Neutrophil (primary cell): Measurements from ENCODE around the gene C9orf153.

Experiments used
- H3K27ac ChIP-seq: fragments of 200-600 bp; sonication (generic); 2 replicates; pipeline ENCODE4 v1.5.1; 2016; ENCODE audit warnings: mild to moderate bottlenecking, moderate library complexity
- H3K27me3 ChIP-seq: fragments of 200-600 bp; sonication (generic); 2 replicates; pipeline ENCODE4 v1.6.0; 2016; ENCODE audit warnings: mild to moderate bottlenecking
- H3K36me3 ChIP-seq: fragments of 200-600 bp; sonication (generic); 2 replicates; pipeline ENCODE4 v1.5.1; 2017
- H3K4me1 ChIP-seq, 2 experiments: fragments of 200-600 bp in 1 of 2; sonication (generic) in 1 of 2; 1 replicate in 1 of 2; 2 replicates in 1 of 2; pipeline versions ENCODE4 v1.5.1 to v1.6.1; 2013 to 2016; ENCODE audit warnings: low read depth in 1 of 2, low read length in 1 of 2, mild to moderate bottlenecking in 1 of 2, moderate library complexity in 1 of 2; ENCODE audit not compliant: control insufficient read depth in 1 of 2, insufficient read depth in 1 of 2
- H3K4me3 ChIP-seq, 2 experiments: fragments of 200-600 bp in 1 of 2; sonication (generic) in 1 of 2; 1 replicate in 1 of 2; 2 replicates in 1 of 2; pipeline ENCODE4 v1.5.1; 2013 to 2016; ENCODE audit warnings: low read depth in 1 of 2, low read length in 1 of 2, mild to moderate bottlenecking in 1 of 2, moderate library complexity in 1 of 2
- H3K9me3 ChIP-seq: fragments of 200-600 bp; sonication (generic); 2 replicates; pipeline ENCODE4 v1.5.1; 2016
- CTCF ChIP-seq: fragments of 200-600 bp; sonication (generic); IDR thresholded peaks from 2 replicates; pipeline ENCODE4 v1.5.1; 2016; ENCODE audit warnings: antibody characterized with exemption

Gene C9orf153

DNA sequence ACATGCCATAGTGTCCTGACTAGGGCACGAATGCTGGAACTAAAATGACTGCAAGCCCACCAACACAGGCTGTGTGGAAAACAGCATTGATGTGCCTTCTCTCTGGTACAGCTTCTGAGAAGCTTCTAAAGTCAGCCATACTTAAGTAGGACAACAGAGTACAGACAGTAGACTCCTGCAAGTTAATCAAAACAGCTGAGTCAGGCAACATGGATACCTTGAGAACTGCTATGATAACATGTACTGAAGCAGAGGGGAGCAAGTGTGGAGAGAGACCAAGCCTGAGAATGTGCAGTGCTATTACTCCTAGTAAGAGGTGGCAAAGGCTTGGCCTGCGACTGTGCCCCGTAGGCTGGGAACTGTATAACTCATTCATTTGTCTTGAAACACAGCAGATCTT is 20.4 kb upstream of the C9orf153 start:
- no peak for TF ChIP-seq CTCF
- peaks cover 36 to 39% of the 10 kb centered on the region in 2 experiments for H3K4me1 ChIP-seq
- no peak overlapping the region for H3K27ac ChIP-seq
- no peaks in the 10 kb centered on the region for H3K9me3 ChIP-seq
- no peak overlapping the region for H3K4me3 ChIP-seq
- no peaks in the 10 kb centered on the region for H3K27me3 ChIP-seq
- H3K36me3 ChIP-seq, result peaks cover 3% of the 10 kb centered on the region

GRCh38 chr9:86277072-86277471 is 17.6 kb upstream of the C9orf153 start:
- Histone ChIP-seq H3K27me3 (no peaks in the 10 kb centered on the region), H3K27ac (peak overlapping the region; percentile 27), H3K36me3 (peaks cover 21% of the 10 kb centered on the region), H3K4me1 (peaks cover 14 to 18% of the 10 kb centered on the region in 2 experiments), H3K9me3 (no peaks in the 10 kb centered on the region), H3K4me3 (no peak overlapping the region)
- TF ChIP-seq CTCF, result no peak

- Histone ChIP-seq H3K27me3 (no peaks in the 10 kb centered on the region), H3K9me3 (no peaks in the 10 kb centered on the region), H3K27ac (no peak overlapping the region), H3K36me3 (peaks cover 31% of the 10 kb centered on the region), H3K4me1 (peaks cover 7 to 9% of the 10 kb centered on the region in 2 experiments), H3K4me3 (no peak overlapping the region)
- TF ChIP-seq CTCF, result no peak
Observed at GRCh38 chr9:86275962-86276361, 16.5 kb upstream of the C9orf153 start.

DNA sequence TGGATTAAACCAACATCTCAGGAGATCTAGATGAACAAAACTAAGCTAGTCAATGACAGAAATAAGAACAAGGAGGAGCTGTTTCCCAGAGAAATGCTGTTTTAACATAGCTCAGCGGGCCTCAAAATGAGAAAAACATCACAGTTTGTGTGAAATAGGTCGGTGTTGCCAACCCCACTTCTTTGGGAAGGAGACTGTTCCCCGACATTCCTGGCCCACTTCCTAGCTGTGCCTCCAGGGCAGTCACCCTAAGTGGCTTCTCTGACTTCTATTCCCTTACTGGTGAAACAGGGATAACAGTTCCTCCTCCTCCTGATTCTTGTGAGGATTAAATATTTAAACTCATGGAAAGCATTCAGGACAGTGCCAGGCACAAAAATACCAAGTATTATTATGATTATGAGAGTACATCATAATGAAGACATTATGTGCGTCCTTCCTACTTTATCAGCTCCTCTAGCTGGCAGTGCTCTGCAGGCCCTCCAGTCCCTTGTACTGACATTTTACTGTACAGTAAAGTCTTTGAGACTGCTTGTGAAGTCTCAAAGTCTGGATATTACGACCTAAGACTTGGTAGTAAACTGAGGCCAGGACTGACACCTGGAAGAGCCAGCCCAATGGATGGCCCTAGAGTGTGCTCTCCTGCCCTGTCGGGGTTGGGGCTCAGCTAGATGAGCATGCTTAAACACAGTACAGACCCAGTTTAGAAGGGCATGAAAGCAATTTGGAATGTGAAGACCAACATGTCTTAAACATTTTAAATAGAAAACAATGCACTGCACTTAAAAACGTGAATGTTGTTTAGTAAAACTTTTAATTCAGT is 15.6 kb upstream of the C9orf153 start:
- peaks cover 7% of the 10 kb centered on the region in 2 experiments for H3K4me1 ChIP-seq
- H3K4me3 ChIP-seq, result no peak overlapping the region
- no peaks in the 10 kb centered on the region for H3K27me3 ChIP-seq
- no peak overlapping the region for H3K27ac ChIP-seq
- TF ChIP-seq CTCF, result no peak
- no peaks in the 10 kb centered on the region for H3K9me3 ChIP-seq
- H3K36me3 ChIP-seq, result peaks cover 32% of the 10 kb centered on the region

- Histone ChIP-seq H3K27ac (no peak overlapping the region), H3K4me1 (peaks cover 2 to 3% of the 10 kb centered on the region in 2 experiments), H3K4me3 (no peak overlapping the region), H3K27me3 (no peaks in the 10 kb centered on the region), H3K9me3 (no peaks in the 10 kb centered on the region), H3K36me3 (peaks cover 29% of the 10 kb centered on the region)
- no peak for TF ChIP-seq CTCF
Observed at GRCh38 chr9:86272221-86272620, 12.8 kb upstream of the C9orf153 start.
